Renal cortical epithelial cell (primary cell): ENCODE data around the gene CTAGE9. TPM values are rescaled to one million over a fixed set of nuclear protein-coding genes. Genes with fewer than 3 reads are reported as not detected.

Experiments
- DNase-seq: peaks from one replicate; pipeline ENCODE4 v3.0.0-alpha.2; 2011; ENCODE audit warnings: low read depth
- total RNA-seq: library from RNA; depleted of rRNA; stranded (reverse); fragments of >200 nt; gene quantifications from 2 replicates; pipeline ENCODE4 v1.2.3, GENCODE V29; 2014

Gene CTAGE9
- total RNA-seq, 1 donor from 2014 or later = not detected

DNA sequence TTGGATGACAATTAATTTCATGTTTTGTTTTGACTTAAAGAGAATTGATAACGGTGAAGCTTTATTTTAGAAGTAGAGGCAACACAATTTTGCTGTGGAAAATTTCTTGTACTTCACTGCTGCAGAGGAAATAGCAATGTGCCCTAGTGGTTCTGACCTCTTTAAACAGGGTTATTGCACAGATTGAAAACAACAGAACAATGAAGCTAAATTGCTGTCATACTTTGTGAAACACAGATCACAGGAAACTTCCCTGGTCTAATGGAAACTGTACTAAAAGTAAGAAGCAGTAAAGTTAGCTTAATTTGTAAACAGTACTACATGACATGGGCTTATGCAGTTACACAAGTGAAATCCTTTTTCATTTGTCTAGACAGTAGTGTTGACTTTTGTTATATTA, 40.9 kb downstream of the CTAGE9 start:
- peak; percentile 60 for DNase-seq

DNA sequence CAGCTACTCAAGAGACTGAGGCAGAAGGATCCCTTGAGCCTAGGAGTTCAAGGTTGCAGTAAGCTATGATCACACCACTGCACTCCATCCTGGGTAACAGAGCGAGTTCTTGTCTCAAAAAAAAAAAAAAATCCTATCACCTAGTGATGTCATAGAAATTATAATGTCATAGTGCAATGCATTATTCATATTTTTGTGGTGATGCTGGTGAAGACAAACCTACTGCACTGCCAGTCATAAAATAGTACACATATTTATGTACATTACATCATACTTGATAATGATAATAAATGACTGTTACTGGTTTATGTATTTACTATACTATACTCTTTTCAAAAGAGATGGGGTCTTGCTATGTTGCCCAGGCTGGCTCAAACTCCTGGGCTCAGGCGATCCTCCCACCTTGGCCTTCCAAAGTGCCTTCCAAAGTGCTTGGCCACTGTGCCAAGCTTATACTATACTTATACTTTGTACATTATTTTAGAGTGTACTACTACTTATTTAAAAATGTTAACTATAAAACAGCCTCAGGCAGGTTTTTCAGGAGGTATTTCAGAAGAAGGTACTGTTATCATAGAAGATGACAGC, 47.1 kb downstream of the CTAGE9 start:
- DNase-seq = no peak

DNA sequence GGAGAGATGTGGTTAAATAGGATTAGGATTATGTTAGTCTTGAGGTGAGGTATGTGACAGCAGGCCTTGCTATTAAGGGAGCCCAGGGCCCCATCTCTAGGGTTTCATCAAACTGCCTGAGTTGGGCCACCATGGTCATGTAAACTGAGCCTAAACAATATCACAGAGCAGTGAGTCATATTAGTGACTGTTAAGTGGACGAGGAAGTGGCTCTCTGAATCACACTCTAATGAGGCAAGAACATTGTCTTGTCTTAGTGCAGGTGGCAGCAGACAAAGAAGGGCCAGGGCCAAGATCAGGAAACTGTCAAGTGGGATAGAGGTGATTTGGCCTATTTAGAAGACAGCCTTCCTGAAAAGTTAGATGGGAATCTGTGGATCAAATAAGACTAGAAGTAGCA, 50.6 kb downstream of the CTAGE9 start:
- DNase-seq = peak; percentile 71

Other genes with a start within 250 kb of the CTAGE9 start
- gene ARG1, start 137.8 kb downstream of the CTAGE9 start, total RNA-seq = not detected in 2 replicates
- 32.0 and 46.3 TPM in 2 replicates for gene MED23, start 82.8 kb downstream of the CTAGE9 start, total RNA-seq
- 0.65 TPM in 1 of 2 replicates, not detected in the other for gene ENPP3, start 73.7 kb downstream of the CTAGE9 start, total RNA-seq
- gene OR2A4, start 9.6 kb downstream of the CTAGE9 start, total RNA-seq = not detected in 2 replicates
- 3.8 and 6.0 TPM in 2 replicates for gene ENPP1, start 97.0 kb upstream of the CTAGE9 start, total RNA-seq
- gene CCN2, start 240.4 kb upstream of the CTAGE9 start, total RNA-seq = 36.1 and 166 TPM in 2 replicates